ENCODE measurements around the gene RYR1.

DNA sequence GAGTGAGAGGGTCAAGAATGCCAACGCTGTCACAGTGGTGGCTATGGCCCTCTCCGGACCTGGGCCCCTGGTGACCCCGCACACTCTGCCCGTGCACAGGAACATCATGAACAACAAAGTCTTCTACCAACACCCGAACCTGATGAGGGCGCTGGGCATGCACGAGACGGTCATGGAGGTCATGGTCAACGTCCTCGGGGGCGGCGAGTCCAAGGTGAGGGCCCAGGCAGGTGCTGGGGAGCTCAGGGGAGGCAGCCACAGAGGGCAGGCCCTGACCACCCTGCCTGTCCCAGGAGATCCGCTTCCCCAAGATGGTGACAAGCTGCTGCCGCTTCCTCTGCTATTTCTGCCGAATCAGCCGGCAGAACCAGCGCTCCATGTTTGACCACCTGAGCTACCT, 62.6 kb downstream of the RYR1 start:
- TF ChIP-seq, protein P1, sequence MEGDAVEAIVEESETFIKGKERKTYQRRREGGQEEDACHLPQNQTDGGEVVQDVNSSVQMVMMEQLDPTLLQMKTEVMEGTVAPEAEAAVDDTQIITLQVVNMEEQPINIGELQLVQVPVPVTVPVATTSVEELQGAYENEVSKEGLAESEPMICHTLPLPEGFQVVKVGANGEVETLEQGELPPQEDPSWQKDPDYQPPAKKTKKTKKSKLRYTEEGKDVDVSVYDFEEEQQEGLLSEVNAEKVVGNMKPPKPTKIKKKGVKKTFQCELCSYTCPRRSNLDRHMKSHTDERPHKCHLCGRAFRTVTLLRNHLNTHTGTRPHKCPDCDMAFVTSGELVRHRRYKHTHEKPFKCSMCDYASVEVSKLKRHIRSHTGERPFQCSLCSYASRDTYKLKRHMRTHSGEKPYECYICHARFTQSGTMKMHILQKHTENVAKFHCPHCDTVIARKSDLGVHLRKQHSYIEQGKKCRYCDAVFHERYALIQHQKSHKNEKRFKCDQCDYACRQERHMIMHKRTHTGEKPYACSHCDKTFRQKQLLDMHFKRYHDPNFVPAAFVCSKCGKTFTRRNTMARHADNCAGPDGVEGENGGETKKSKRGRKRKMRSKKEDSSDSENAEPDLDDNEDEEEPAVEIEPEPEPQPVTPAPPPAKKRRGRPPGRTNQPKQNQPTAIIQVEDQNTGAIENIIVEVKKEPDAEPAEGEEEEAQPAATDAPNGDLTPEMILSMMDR (conservative IDR thresholded peaks at IDR 0.05) = no peak
- no peak for TF ChIP-seq ZFX (IDR thresholded peaks at IDR 0.05)

All from C4-2B (cell line).